B cell (primary cell): Measurements from ENCODE around the gene ZIC4.

Experiments
- CTCF ChIP-seq: fragments of 200-600 bp; IDR thresholded peaks from one replicate; pipeline ENCODE4 v1.8.0; 2022; ENCODE audit warnings: antibody characterized with exemption, mild to moderate bottlenecking
- EZH2 ChIP-seq: IDR thresholded peaks from 2 replicates; pipeline ENCODE4 v1.6.1; 2012; ENCODE audit warnings: borderline replicate concordance, low read depth, mild to moderate bottlenecking, moderate library complexity, low read length; ENCODE audit not compliant: insufficient read depth, poor library complexity, severe bottlenecking

GRCh38 chr3:147413686-147414389, 7.5 kb upstream of the ZIC4 start:
- TF ChIP-seq CTCF (no peak), EZH2 (no peak)
